HEK293 (cell line): ENCODE data around the gene MIER3.

Experiments used
- CTCF ChIA-PET: fragments of 350-600 bp; formaldehyde crosslinking; extraction: SDS; loops from one replicate; lab custom pipeline; 2021; ENCODE audit warnings: antibody characterized with exemption; lab: Yijun Ruan, JAX
- POLR2A ChIA-PET: fragments of 300-600 bp; formaldehyde crosslinking; extraction: SDS; loops from one replicate; lab custom pipeline; 2020; ENCODE audit warnings: antibody characterized with exemption, inconsistent platforms; lab: Yijun Ruan, JAX
- H3K27ac ChIP-seq: fragments of 200-500 bp; sonication (Bioruptor generic); 2 replicates; pipeline ENCODE4 v1.5.1; 2014; ENCODE audit warnings: low read depth, low read length, control low read depth, inconsistent platforms; ENCODE audit errors: extremely low read depth
- H3K36me3 ChIP-seq, 2 experiments: fragments of 200-500 bp in 1 of 2; sonication (Bioruptor generic) in 1 of 2; 1 replicate in 1 of 2; 2 replicates in 1 of 2; pipeline ENCODE4 v1.5.1; 2014 to 2017; ENCODE audit warnings: inconsistent platforms in 2 of 2, low read length in 2 of 2; ENCODE audit not compliant: control insufficient read depth in 2 of 2, insufficient read depth in 1 of 2
- H3K4me1 ChIP-seq: fragments of 200-500 bp; sonication (Bioruptor generic); 2 replicates; pipeline ENCODE4 v1.5.1; 2014; ENCODE audit warnings: mild to moderate bottlenecking, low read length, inconsistent platforms; ENCODE audit not compliant: control insufficient read depth, insufficient read depth
- H3K4me3 ChIP-seq: 2 replicates; pipeline ENCODE4 v1.5.1; 2011; ENCODE audit warnings: low read depth, mild to moderate bottlenecking, control low read depth, low read length, moderate library complexity
- H3K9me3 ChIP-seq: fragments of 200-500 bp; sonication (Bioruptor generic); 2 replicates; pipeline ENCODE4 v1.5.1; 2014; ENCODE audit warnings: low read depth, low read length, inconsistent platforms; ENCODE audit not compliant: control insufficient read depth, insufficient read depth
- ATF2 ChIP-seq: fragments of 450-650 bp; formaldehyde crosslinking; IDR thresholded peaks from 2 replicates; pipeline ENCODE4 v1.5.1; 2016; ENCODE audit warnings: missing biosample characterization, missing genetic modification characterization, low read depth
- GLI4 ChIP-seq: fragments of 450-650 bp; formaldehyde crosslinking; IDR thresholded peaks from 2 replicates; pipeline ENCODE4 v1.5.1; 2016; ENCODE audit warnings: missing biosample characterization, missing genetic modification characterization
- KLF8 ChIP-seq: fragments of 450-650 bp; formaldehyde crosslinking; IDR thresholded peaks from 2 replicates; pipeline ENCODE4 v1.5.1; 2016; ENCODE audit warnings: missing biosample characterization, missing genetic modification characterization
- OSR2 ChIP-seq: fragments of 450-650 bp; formaldehyde crosslinking; IDR thresholded peaks from 2 replicates; pipeline ENCODE4 v1.5.1; 2016; ENCODE audit warnings: missing biosample characterization, missing genetic modification characterization
- PRDM2 ChIP-seq: fragments of 450-650 bp; formaldehyde crosslinking; IDR thresholded peaks from 2 replicates; pipeline ENCODE4 v1.5.1; 2016; ENCODE audit warnings: missing biosample characterization, missing genetic modification characterization, borderline replicate concordance
- PRDM4 ChIP-seq: fragments of 450-650 bp; formaldehyde crosslinking; IDR thresholded peaks from 2 replicates; pipeline ENCODE4 v1.5.1; 2017; ENCODE audit warnings: missing biosample characterization, missing genetic modification characterization
- REPIN1 ChIP-seq: fragments of 450-650 bp; formaldehyde crosslinking; IDR thresholded peaks from 2 replicates; pipeline ENCODE4 v1.5.1; 2017; ENCODE audit warnings: missing biosample characterization, missing genetic modification characterization, low read depth
- SCRT1 ChIP-seq: fragments of 450-650 bp; formaldehyde crosslinking; IDR thresholded peaks from 2 replicates; pipeline ENCODE4 v1.5.1; 2016; ENCODE audit warnings: missing biosample characterization, missing genetic modification characterization, borderline replicate concordance
- ZBTB44 ChIP-seq: fragments of 450-650 bp; IDR thresholded peaks from 2 replicates; pipeline ENCODE4 v1.5.1; 2018; ENCODE audit warnings: missing biosample characterization, mild to moderate bottlenecking, missing genetic modification characterization
- ZFP69B ChIP-seq: fragments of 450-650 bp; formaldehyde crosslinking; IDR thresholded peaks from 2 replicates; pipeline ENCODE4 v1.5.1; 2016; ENCODE audit warnings: missing biosample characterization, missing genetic modification characterization
- ZNF18 ChIP-seq: fragments of 450-650 bp; formaldehyde crosslinking; IDR thresholded peaks from 2 replicates; pipeline ENCODE4 v1.5.1; 2016; ENCODE audit warnings: missing biosample characterization, missing genetic modification characterization
- ZNF239 ChIP-seq: fragments of 450-650 bp; formaldehyde crosslinking; IDR thresholded peaks from 2 replicates; pipeline ENCODE4 v1.5.1; 2016; ENCODE audit warnings: missing biosample characterization, missing genetic modification characterization
- ZNF26 ChIP-seq: fragments of 450-650 bp; formaldehyde crosslinking; IDR thresholded peaks from 2 replicates; pipeline ENCODE4 v1.5.1; 2016; ENCODE audit warnings: missing biosample characterization, missing genetic modification characterization
- ZNF324 ChIP-seq: fragments of 450-650 bp; formaldehyde crosslinking; IDR thresholded peaks from 2 replicates; pipeline ENCODE4 v1.5.1; 2016; ENCODE audit warnings: missing biosample characterization, missing genetic modification characterization
- ZNF394 ChIP-seq: fragments of 450-650 bp; formaldehyde crosslinking; IDR thresholded peaks from 2 replicates; pipeline ENCODE4 v1.5.1; 2016; ENCODE audit warnings: missing biosample characterization, missing genetic modification characterization, mild to moderate bottlenecking, moderate library complexity, borderline replicate concordance
- ZNF473 ChIP-seq: fragments of 450-650 bp; formaldehyde crosslinking; IDR thresholded peaks from 2 replicates; pipeline ENCODE4 v1.5.1; 2017; ENCODE audit warnings: missing biosample characterization, missing genetic modification characterization
- ZNF514 ChIP-seq: fragments of 450-650 bp; formaldehyde crosslinking; IDR thresholded peaks from 2 replicates; pipeline ENCODE4 v1.5.1; 2016; ENCODE audit warnings: missing biosample characterization, missing genetic modification characterization
- ZNF555 ChIP-seq: fragments of 450-650 bp; formaldehyde crosslinking; conservative IDR thresholded peaks from 2 replicates; pipeline ENCODE4 v1.5.1; 2017; ENCODE audit warnings: missing biosample characterization, mild to moderate bottlenecking, missing genetic modification characterization, inconsistent platforms
- ZNF580 ChIP-seq: fragments of 450-650 bp; formaldehyde crosslinking; IDR thresholded peaks from 2 replicates; pipeline ENCODE4 v1.5.1; 2016; ENCODE audit warnings: missing biosample characterization, missing genetic modification characterization
- ZNF660 ChIP-seq: fragments of 450-650 bp; IDR thresholded peaks from 2 replicates; pipeline ENCODE4 v1.5.1; 2018; ENCODE audit warnings: missing biosample characterization, mild to moderate bottlenecking, missing genetic modification characterization
- ZNF76 ChIP-seq: fragments of 450-650 bp; formaldehyde crosslinking; IDR thresholded peaks from 2 replicates; pipeline ENCODE4; 2016; ENCODE audit warnings: low read depth, missing biosample characterization, missing genetic modification characterization, borderline replicate concordance
- ZNF792 ChIP-seq: fragments of 450-650 bp; formaldehyde crosslinking; IDR thresholded peaks from 2 replicates; pipeline ENCODE4 v1.5.1; 2016; ENCODE audit warnings: missing biosample characterization, missing genetic modification characterization
- ZXDB ChIP-seq: fragments of 450-650 bp; formaldehyde crosslinking; IDR thresholded peaks from 2 replicates; pipeline ENCODE4 v1.5.1; 2016; ENCODE audit warnings: missing biosample characterization, missing genetic modification characterization

The MIER3 gene

GRCh38 chr5:56964173-56964572, 12.2 kb upstream of the MIER3 start:
- Histone ChIP-seq H3K4me1 (no peaks in the 10 kb centered on the region), H3K9me3 (no peaks in the 10 kb centered on the region), H3K36me3 (no peaks in the 10 kb centered on the region), H3K4me3 (no peak overlapping the region), H3K27ac (no peak overlapping the region)
- POLR2A ChIA-PET, result interaction anchor here (1.5 kb wide), 1 partner anchor 14 kb away, joined by 5 read pairs; no protein-coding TSS in a partner anchor
- CTCF ChIA-PET, result interaction anchor here (0.6 to 0.8 kb wide), 3 partner anchors 16 to 137 kb away, joined by 3 read pairs; no protein-coding TSS in a partner anchor
- no peak for TF ChIP-seq ZNF792 (tag by site-specific recombination)
- TF ChIP-seq ZFP69B (tag by site-specific recombination), result no peak
- TF ChIP-seq REPIN1 (tag by site-specific recombination), result no peak
- TF ChIP-seq SCRT1, result no peak
- no peak for TF ChIP-seq ZNF239 (tag by site-specific recombination)
- no peak for TF ChIP-seq ZNF26 (tag by site-specific recombination)
- no peak for TF ChIP-seq ZNF76 (tag by site-specific recombination)
- TF ChIP-seq ZNF18 (tag by site-specific recombination), result 0 out of 2 replicates have a peak, but pooled peaks have one; percentile 30
- 0 out of 2 replicates have a peak, but pooled peaks have one; percentile 23 for TF ChIP-seq ZNF324 (tag by site-specific recombination)
- TF ChIP-seq ZNF473 (tag by site-specific recombination), result no peak
- no peak; the same call in 1 of the 2 replicates for TF ChIP-seq ZNF580 (tag by site-specific recombination)
- TF ChIP-seq PRDM4 (tag by site-specific recombination), result peak; percentile 21; the same call in 1 of the 2 replicates
- no peak for TF ChIP-seq ZNF555
- peak; percentile 87 for TF ChIP-seq ATF2
- 0 out of 2 replicates have a peak, but pooled peaks have one; percentile 11 for TF ChIP-seq ZNF660 (tag by site-specific recombination)
- no peak for TF ChIP-seq GLI4 (tag by site-specific recombination)
- no peak for TF ChIP-seq PRDM2
- peak; percentile 43; the same call in 1 of the 2 replicates for TF ChIP-seq ZXDB (tag by site-specific recombination)
- no peak for TF ChIP-seq ZNF394 (tag by site-specific recombination)
- no peak for TF ChIP-seq KLF8 (tag by site-specific recombination)
- TF ChIP-seq ZNF514, result no peak
- peak; percentile 43 for TF ChIP-seq ZBTB44
- TF ChIP-seq OSR2 (tag by site-specific recombination), result peak; percentile 69
